ENCODE data around the gene ABLIM3. TPM values are rescaled to one million over a fixed set of nuclear protein-coding genes. Genes with fewer than 3 reads are reported as not detected.

ABLIM3 gene
- polyA plus RNA-seq, 1 of the 3 experiments (the other 2 are of a cell fraction) = 5.9 TPM

GRCh38 chr5:149237662-149238061 is 96.4 kb downstream of the ABLIM3 start:
- Histone ChIP-seq H2AFZ (ENCODE audit: low read depth) (no peak overlapping the region), H3K27ac (ENCODE audit: low read depth in 2 of 2, low read length in 1 of 2) (no peak overlapping the region), H3K36me3 (replicated peaks in 1 of 2; ENCODE audit: control insufficient read depth in 1 of 2, insufficient read depth in 2 of 2, low read length in 1 of 2) (peaks cover 0 to 7% of the 10 kb centered on the region in 2 experiments), H3K4me3 (ENCODE audit: low read depth in 2 of 2, low read length in 1 of 2) (no peak overlapping the region), H3K9ac (no peak overlapping the region), H3K9me2 (no peaks in the 10 kb centered on the region), H3K27me3 (ENCODE audit: insufficient read depth) (no peaks in the 10 kb centered on the region), H3K4me1 (ENCODE audit: control insufficient read depth in 1 of 2, insufficient read depth in 2 of 2, low read depth in 1 of 2, low read length in 1 of 2) (no peaks in the 10 kb centered on the region), H3K4me2 (no peak overlapping the region), H3K9me3 (no peaks in the 10 kb centered on the region), H3K79me2 (ENCODE audit: insufficient read depth) (no peaks in the 10 kb centered on the region), H4K20me1 (ENCODE audit: insufficient read depth) (no peaks in the 10 kb centered on the region), H3F3A (replicated peaks; ENCODE audit: insufficient read depth) (no peaks in the 10 kb centered on the region)
- TF ChIP-seq FOXJ3 (CRISPR knock-in tag; IDR thresholded peaks at IDR 0.05) = no peak
- TF ChIP-seq CTCF (IDR thresholded peaks at IDR 0.05) = peak; percentile 31; the same call in 1 of the 2 replicates
- peak; percentile 15 for DNase-seq
- 62% methylated on average over 4 of the region's 4 CpGs for WGBS (ENCODE audit: low lambda C conversion rate)
- POLR2A ChIA-PET = no interaction called here
- CTCF ChIA-PET = interaction anchor here (1.7 to 2.1 kb wide), 2 partner anchors 96 to 123 kb away, joined by 3 to 8 read pairs; partner anchors contain the start of gene ABLIM3

GRCh38 chr5:149238540-149238939 is 97.2 kb downstream of the ABLIM3 start:
- Histone ChIP-seq H3K4me2 (no peak overlapping the region), H3K9me2 (no peaks in the 10 kb centered on the region), H3K27me3 (ENCODE audit: insufficient read depth) (no peaks in the 10 kb centered on the region), H2AFZ (ENCODE audit: low read depth) (no peak overlapping the region), H3F3A (replicated peaks; ENCODE audit: insufficient read depth) (no peaks in the 10 kb centered on the region), H3K27ac (ENCODE audit: low read depth in 2 of 2, low read length in 1 of 2) (no peak overlapping the region), H3K36me3 (replicated peaks in 1 of 2; ENCODE audit: control insufficient read depth in 1 of 2, insufficient read depth in 2 of 2, low read length in 1 of 2) (peaks cover 0 to 7% of the 10 kb centered on the region in 2 experiments), H3K9ac (no peak overlapping the region), H3K4me3 (ENCODE audit: low read depth in 2 of 2, low read length in 1 of 2) (no peak overlapping the region), H3K79me2 (ENCODE audit: insufficient read depth) (no peaks in the 10 kb centered on the region), H3K9me3 (no peaks in the 10 kb centered on the region), H4K20me1 (ENCODE audit: insufficient read depth) (no peaks in the 10 kb centered on the region), H3K4me1 (ENCODE audit: control insufficient read depth in 1 of 2, insufficient read depth in 2 of 2, low read depth in 1 of 2, low read length in 1 of 2) (no peaks in the 10 kb centered on the region)
- 50% methylated on average over 1 of the region's 2 CpGs for WGBS (ENCODE audit: low lambda C conversion rate)
- CTCF ChIA-PET = no interaction called here
- no peak for TF ChIP-seq PBX3 (IDR thresholded peaks at IDR 0.05)
- peak; percentile 20 for TF ChIP-seq CTCF (IDR thresholded peaks at IDR 0.05)
- DNase-seq = no peak
- POLR2A ChIA-PET = no interaction called here

- WGBS (ENCODE audit: low lambda C conversion rate) = 66% methylated on average over 2 of the region's 2 CpGs
- no peaks in the 10 kb centered on the region for H3K4me1 ChIP-seq (ENCODE audit: control insufficient read depth in 1 of 2, insufficient read depth in 2 of 2, low read depth in 1 of 2, low read length in 1 of 2)
- no peak for DNase-seq
- ChIA-PET POLR2A (no interaction called here), CTCF (no interaction called here)
- no peaks in the 10 kb centered on the region for H3K79me2 ChIP-seq (ENCODE audit: insufficient read depth)
- TF ChIP-seq EP300 (IDR thresholded peaks at IDR 0.05; ENCODE audit: borderline replicate concordance in 1 of 2, low read depth in 1 of 2, low read length in 1 of 2) = no peak
- TF ChIP-seq NFIC (IDR thresholded peaks at IDR 0.05; ENCODE audit: borderline replicate concordance) = no peak
- TF ChIP-seq YY1 (IDR thresholded peaks at IDR 0.05; ENCODE audit: low read depth) = no peak
- H3K4me3 ChIP-seq (ENCODE audit: low read depth in 2 of 2, low read length in 1 of 2) = no peak overlapping the region
- H3K27me3 ChIP-seq (ENCODE audit: insufficient read depth) = no peaks in the 10 kb centered on the region
- H3K9me2 ChIP-seq = no peaks in the 10 kb centered on the region
- H3F3A ChIP-seq (replicated peaks; ENCODE audit: insufficient read depth) = no peaks in the 10 kb centered on the region
- H3K36me3 ChIP-seq (replicated peaks in 1 of 2; ENCODE audit: control insufficient read depth in 1 of 2, insufficient read depth in 2 of 2, low read length in 1 of 2) = no peaks in the 10 kb centered on the region
- no peaks in the 10 kb centered on the region for H3K9me3 ChIP-seq
- H2AFZ ChIP-seq (ENCODE audit: low read depth) = no peak overlapping the region
- no peak overlapping the region for H3K27ac ChIP-seq (ENCODE audit: low read depth in 2 of 2, low read length in 1 of 2)
- no peak overlapping the region for H3K9ac ChIP-seq
- H4K20me1 ChIP-seq (ENCODE audit: insufficient read depth) = no peaks in the 10 kb centered on the region
- no peak overlapping the region for H3K4me2 ChIP-seq
Observed at GRCh38 chr5:149239917-149240316, 98.6 kb downstream of the ABLIM3 start.
